Stomach (tissue), 4 donors: ENCODE data around the gene SP1.

ENCODE experiments used
- EP300 ChIP-seq: sonication (generic); formaldehyde crosslinking; IDR thresholded peaks from one replicate; pipeline ENCODE4 v1.6.1; 2017; ENCODE audit warnings: antibody characterized with exemption
- POLR2A ChIP-seq, 4 donors: fragments of 450-650 bp; IDR thresholded peaks; one replicate each; pipeline ENCODE4 v1.6.1; 2016; ENCODE audit warnings: antibody characterized with exemption in 4 of 4, control low read depth in 2 of 4, mild to moderate bottlenecking in 1 of 4, moderate library complexity in 1 of 4
- POLR2AphosphoS5 ChIP-seq, 3 donors: sonication (generic); formaldehyde crosslinking; IDR thresholded peaks; one replicate each; pipeline ENCODE4 v1.6.1; 2016; ENCODE audit warnings: antibody characterized with exemption in 3 of 3
- TF ChIP-seq, protein P1 (sequence below), 7 experiments: fragments of 450-650 bp in 4 of 7; fragments of 200-600 bp in 3 of 7; sonication (generic) in 3 of 7; IDR thresholded peaks; one replicate each; pipeline ENCODE4 v1.5.1; 2016 to 2019; ENCODE audit warnings: antibody characterized with exemption in 7 of 7, control low read depth in 2 of 7, mild to moderate bottlenecking in 1 of 7

DNA sequence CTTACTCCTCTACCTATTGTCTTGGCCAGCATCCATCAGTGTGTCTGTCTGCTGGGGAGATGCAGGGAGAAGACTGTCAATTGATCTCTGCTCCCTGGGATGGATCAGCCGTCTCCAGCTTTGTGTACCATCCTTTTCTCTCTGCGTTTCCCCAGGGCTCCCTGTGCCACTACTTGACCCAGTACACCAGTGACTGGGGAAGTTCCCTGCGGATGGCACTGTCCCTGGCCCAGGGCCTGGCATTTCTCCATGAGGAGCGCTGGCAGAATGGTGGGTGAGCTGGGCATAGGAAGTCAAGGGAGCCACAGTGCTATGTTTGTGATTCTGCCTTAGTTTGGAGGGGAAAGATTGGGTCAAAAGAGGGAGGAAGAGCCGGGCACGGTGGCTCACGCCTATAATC lies 48.8 kb downstream of the SP1 start:
- TF ChIP-seq EP300 (no peak), POLR2A (IDR thresholded peaks at IDR 0.05) (no peak), POLR2AphosphoS5 (IDR thresholded peaks at IDR 0.05) (no peak)
- TF ChIP-seq, protein P1, sequence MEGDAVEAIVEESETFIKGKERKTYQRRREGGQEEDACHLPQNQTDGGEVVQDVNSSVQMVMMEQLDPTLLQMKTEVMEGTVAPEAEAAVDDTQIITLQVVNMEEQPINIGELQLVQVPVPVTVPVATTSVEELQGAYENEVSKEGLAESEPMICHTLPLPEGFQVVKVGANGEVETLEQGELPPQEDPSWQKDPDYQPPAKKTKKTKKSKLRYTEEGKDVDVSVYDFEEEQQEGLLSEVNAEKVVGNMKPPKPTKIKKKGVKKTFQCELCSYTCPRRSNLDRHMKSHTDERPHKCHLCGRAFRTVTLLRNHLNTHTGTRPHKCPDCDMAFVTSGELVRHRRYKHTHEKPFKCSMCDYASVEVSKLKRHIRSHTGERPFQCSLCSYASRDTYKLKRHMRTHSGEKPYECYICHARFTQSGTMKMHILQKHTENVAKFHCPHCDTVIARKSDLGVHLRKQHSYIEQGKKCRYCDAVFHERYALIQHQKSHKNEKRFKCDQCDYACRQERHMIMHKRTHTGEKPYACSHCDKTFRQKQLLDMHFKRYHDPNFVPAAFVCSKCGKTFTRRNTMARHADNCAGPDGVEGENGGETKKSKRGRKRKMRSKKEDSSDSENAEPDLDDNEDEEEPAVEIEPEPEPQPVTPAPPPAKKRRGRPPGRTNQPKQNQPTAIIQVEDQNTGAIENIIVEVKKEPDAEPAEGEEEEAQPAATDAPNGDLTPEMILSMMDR (IDR thresholded peaks at IDR 0.05) = no peak
